Astrocyte of the cerebellum (primary cell): ENCODE results near the gene CD46.

Experiments
- DNase-seq: peaks from one replicate; pipeline ENCODE4 v3.0.0-alpha.2; 2011; ENCODE audit warnings: low read depth
- H3K4me3 ChIP-seq: 2 replicates; pipeline ENCODE4 v1.5.1; 2011; ENCODE audit warnings: mild to moderate bottlenecking, low read depth, low read length, moderate library complexity
- CTCF ChIP-seq: IDR thresholded peaks from 2 replicates; pipeline ENCODE4 v1.5.1; 2012; ENCODE audit warnings: low read length, low read depth, moderate library complexity, mild to moderate bottlenecking; ENCODE audit errors: missing control alignments
- in situ Hi-C: cut with HindIII; loops from 2 replicates; pipeline ENCODE4 v1.10.0; 2017; ENCODE audit warnings: low sequenced_read_pairs

Gene CD46

GRCh38 chr1:207799989-207800648, 48.3 kb downstream of the CD46 start:
- no peak for DNase-seq
- in situ Hi-C loops, result no loop called here
- no peak for TF ChIP-seq CTCF
- no peak overlapping the region for H3K4me3 ChIP-seq

- in situ Hi-C loops, result no loop called here
- no peak for DNase-seq
- H3K4me3 ChIP-seq, result no peak overlapping the region
- TF ChIP-seq CTCF, result no peak
Observed at GRCh38 chr1:207801819-207802218, 50.0 kb downstream of the CD46 start.

- in situ Hi-C loops, result no loop called here
- TF ChIP-seq CTCF, result no peak
- H3K4me3 ChIP-seq, result no peak overlapping the region
- DNase-seq, result no peak
Observed at GRCh38 chr1:207803678-207804077, 51.8 kb downstream of the CD46 start.

GRCh38 chr1:207804721-207805468, 53.0 kb downstream of the CD46 start:
- no peak for DNase-seq
- in situ Hi-C loops, result no loop called here
- H3K4me3 ChIP-seq, result no peak overlapping the region
- no peak for TF ChIP-seq CTCF

- in situ Hi-C loops, result no loop called here
- no peak overlapping the region for H3K4me3 ChIP-seq
- no peak for TF ChIP-seq CTCF
- peak; percentile 64 for DNase-seq
Observed at GRCh38 chr1:207805841-207806421, 54.1 kb downstream of the CD46 start.

GRCh38 chr1:207806531-207807325, 54.9 kb downstream of the CD46 start:
- no peak overlapping the region for H3K4me3 ChIP-seq

More at GRCh38 chr1:207806531-207807325, 54.9 kb downstream of the CD46 start:
- no peak for TF ChIP-seq CTCF
- in situ Hi-C loops, result no loop called here
- peak; percentile 34 for DNase-seq
